ENCODE results near the gene RBP3.

The RBP3 gene

GRCh38 chr10:47318706-47319105, 29.5 kb upstream of the RBP3 start:
- no peaks in the 10 kb centered on the region for H3K4me1 ChIP-seq (ENCODE audit: control insufficient read depth, insufficient read depth, low read length)
- WGBS (ENCODE audit: insufficient coverage, insufficient read length): no CpG with 5 or more reads among the region's 9 CpGs
- H3K4me3 ChIP-seq (ENCODE audit: low read length): no peak overlapping the region
- no peaks in the 10 kb centered on the region for H3K27me3 ChIP-seq (ENCODE audit: control insufficient read depth, insufficient read depth, low read length)
- H3K36me3 ChIP-seq (ENCODE audit: control insufficient read depth, insufficient read depth, low read length): no peaks in the 10 kb centered on the region
- no peaks in the 10 kb centered on the region for H3K9me3 ChIP-seq (ENCODE audit: control insufficient read depth, insufficient read depth, low read length)
- no peak overlapping the region for H3K27ac ChIP-seq (ENCODE audit: low read length)
- no peak for DNase-seq (ENCODE audit: low read depth, low spot score)

- H3K27ac ChIP-seq (ENCODE audit: low read length): no peak overlapping the region
Observed at GRCh38 chr10:47319784-47320183, 28.4 kb upstream of the RBP3 start.

GRCh38 chr10:47320812-47321211, 27.4 kb upstream of the RBP3 start:
- Histone ChIP-seq H3K36me3 (ENCODE audit: control insufficient read depth, insufficient read depth, low read length) (no peaks in the 10 kb centered on the region), H3K27ac (ENCODE audit: low read length) (no peak overlapping the region), H3K4me1 (ENCODE audit: control insufficient read depth, insufficient read depth, low read length) (no peaks in the 10 kb centered on the region), H3K9me3 (ENCODE audit: control insufficient read depth, insufficient read depth, low read length) (no peaks in the 10 kb centered on the region), H3K27me3 (ENCODE audit: control insufficient read depth, insufficient read depth, low read length) (no peaks in the 10 kb centered on the region), H3K4me3 (ENCODE audit: low read length) (no peak overlapping the region; the same call in 1 of the 2 replicates)
- DNase-seq (ENCODE audit: low read depth, low spot score): no peak
- WGBS (ENCODE audit: insufficient coverage, insufficient read length): no CpG with 5 or more reads among the region's 6 CpGs

More at GRCh38 chr10:47319784-47320183, 28.4 kb upstream of the RBP3 start:
- Histone ChIP-seq H3K36me3 (ENCODE audit: control insufficient read depth, insufficient read depth, low read length) (no peaks in the 10 kb centered on the region), H3K4me1 (ENCODE audit: control insufficient read depth, insufficient read depth, low read length) (no peaks in the 10 kb centered on the region), H3K4me3 (ENCODE audit: low read length) (no peak overlapping the region), H3K27me3 (ENCODE audit: control insufficient read depth, insufficient read depth, low read length) (no peaks in the 10 kb centered on the region), H3K9me3 (ENCODE audit: control insufficient read depth, insufficient read depth, low read length) (no peaks in the 10 kb centered on the region)
- no peak for DNase-seq (ENCODE audit: low read depth, low spot score)
- WGBS (ENCODE audit: insufficient coverage, insufficient read length): no CpG with 5 or more reads among the region's 8 CpGs

GRCh38 chr10:47321521-47322195, 26.5 kb upstream of the RBP3 start:
- WGBS (ENCODE audit: insufficient coverage, insufficient read length): no CpG with 5 or more reads among the region's 8 CpGs
- Histone ChIP-seq H3K27ac (ENCODE audit: low read length) (no peak overlapping the region), H3K4me3 (ENCODE audit: low read length) (no peak overlapping the region), H3K36me3 (ENCODE audit: control insufficient read depth, insufficient read depth, low read length) (no peaks in the 10 kb centered on the region), H3K4me1 (ENCODE audit: control insufficient read depth, insufficient read depth, low read length) (no peaks in the 10 kb centered on the region), H3K9me3 (ENCODE audit: control insufficient read depth, insufficient read depth, low read length) (no peaks in the 10 kb centered on the region), H3K27me3 (ENCODE audit: control insufficient read depth, insufficient read depth, low read length) (no peaks in the 10 kb centered on the region)
- no peak for DNase-seq (ENCODE audit: low read depth, low spot score)

- Histone ChIP-seq H3K4me3 (ENCODE audit: low read length) (no peak within 1 kb of the TSS), H3K27ac (ENCODE audit: low read length) (no peak within 1 kb of the TSS), H3K4me1 (ENCODE audit: control insufficient read depth, insufficient read depth, low read length) (no peaks in the 10 kb centered on the region), H3K36me3 (ENCODE audit: control insufficient read depth, insufficient read depth, low read length) (no peaks in the 10 kb centered on the region), H3K27me3 (ENCODE audit: control insufficient read depth, insufficient read depth, low read length) (no peaks in the 10 kb centered on the region), H3K9me3 (ENCODE audit: control insufficient read depth, insufficient read depth, low read length) (no peaks in the 10 kb centered on the region)
- no CpG with 5 or more reads among the region's 35 CpGs for WGBS (ENCODE audit: insufficient coverage, insufficient read length)
- DNase-seq (ENCODE audit: low read depth, low spot score): no peak
Observed at GRCh38 chr10:47322300-47323061, 25.7 kb upstream of the RBP3 start, which contains the start of gene GDF2. Gene GDF2 (plus strand): TSS chr10:47322454. CDS start chr10:47322669, 215 bp downstream.

- no CpG with 5 or more reads among the region's 1 CpG for WGBS (ENCODE audit: insufficient coverage, insufficient read length)
- Histone ChIP-seq H3K27me3 (ENCODE audit: control insufficient read depth, insufficient read depth, low read length) (no peaks in the 10 kb centered on the region), H3K9me3 (ENCODE audit: control insufficient read depth, insufficient read depth, low read length) (no peaks in the 10 kb centered on the region), H3K4me1 (ENCODE audit: control insufficient read depth, insufficient read depth, low read length) (no peaks in the 10 kb centered on the region), H3K36me3 (ENCODE audit: control insufficient read depth, insufficient read depth, low read length) (no peaks in the 10 kb centered on the region), H3K4me3 (ENCODE audit: low read length) (no peak overlapping the region), H3K27ac (ENCODE audit: low read length) (no peak overlapping the region)
- DNase-seq (ENCODE audit: low read depth, low spot score): no peak
Observed at GRCh38 chr10:47323087-47323486, 25.1 kb upstream of the RBP3 start.

- Histone ChIP-seq H3K27me3 (ENCODE audit: control insufficient read depth, insufficient read depth, low read length) (no peaks in the 10 kb centered on the region), H3K27ac (ENCODE audit: low read length) (no peak overlapping the region), H3K36me3 (ENCODE audit: control insufficient read depth, insufficient read depth, low read length) (no peaks in the 10 kb centered on the region), H3K4me3 (ENCODE audit: low read length) (no peak overlapping the region), H3K4me1 (ENCODE audit: control insufficient read depth, insufficient read depth, low read length) (no peaks in the 10 kb centered on the region), H3K9me3 (ENCODE audit: control insufficient read depth, insufficient read depth, low read length) (no peaks in the 10 kb centered on the region)
- WGBS (ENCODE audit: insufficient coverage, insufficient read length): no CpG with 5 or more reads among the region's 5 CpGs
- no peak for DNase-seq (ENCODE audit: low read depth, low spot score)
Observed at GRCh38 chr10:47323636-47324296, 24.4 kb upstream of the RBP3 start.

GRCh38 chr10:47325303-47326291, 22.6 kb upstream of the RBP3 start:
- Histone ChIP-seq H3K27me3 (ENCODE audit: control insufficient read depth, insufficient read depth, low read length) (no peaks in the 10 kb centered on the region), H3K9me3 (ENCODE audit: control insufficient read depth, insufficient read depth, low read length) (no peaks in the 10 kb centered on the region), H3K4me3 (ENCODE audit: low read length) (no peak overlapping the region), H3K4me1 (ENCODE audit: control insufficient read depth, insufficient read depth, low read length) (no peaks in the 10 kb centered on the region), H3K27ac (ENCODE audit: low read length) (no peak overlapping the region), H3K36me3 (ENCODE audit: control insufficient read depth, insufficient read depth, low read length) (no peaks in the 10 kb centered on the region)
- no CpG with 5 or more reads among the region's 30 CpGs for WGBS (ENCODE audit: insufficient coverage, insufficient read length)
- no peak for DNase-seq (ENCODE audit: low read depth, low spot score)

- Histone ChIP-seq H3K27me3 (ENCODE audit: control insufficient read depth, insufficient read depth, low read length) (no peaks in the 10 kb centered on the region), H3K36me3 (ENCODE audit: control insufficient read depth, insufficient read depth, low read length) (no peaks in the 10 kb centered on the region), H3K9me3 (ENCODE audit: control insufficient read depth, insufficient read depth, low read length) (no peaks in the 10 kb centered on the region), H3K27ac (ENCODE audit: low read length) (no peak overlapping the region), H3K4me3 (ENCODE audit: low read length) (no peak overlapping the region), H3K4me1 (ENCODE audit: control insufficient read depth, insufficient read depth, low read length) (no peaks in the 10 kb centered on the region)
- no peak for DNase-seq (ENCODE audit: low read depth, low spot score)
- WGBS (ENCODE audit: insufficient coverage, insufficient read length): no CpG with 5 or more reads among the region's 5 CpGs
Observed at GRCh38 chr10:47326306-47326926, 21.7 kb upstream of the RBP3 start.

Measured in iPS DF 6.9 (cell line).